Stimulated activated CD4-positive, alpha-beta T cell treated with anti-CD3 and anti-CD28 coated beads, Interleukin-1b, Interleukin-23, amount 100 ng/mL, for 1 hour (primary cell): ENCODE results near the gene S100A8.
"Not testable (repeated sequence)": the region's sequence is repeated elsewhere in the genome, so short reads cannot be mapped to it uniquely, and the experiment has no call there.

Source experiments
- DNase-seq, 2 donors: peaks; one replicate each; pipeline ENCODE4 v3.0.0-alpha.2; 2020; ENCODE audit warnings: low read depth in 2 of 2

Gene S100A8

DNA sequence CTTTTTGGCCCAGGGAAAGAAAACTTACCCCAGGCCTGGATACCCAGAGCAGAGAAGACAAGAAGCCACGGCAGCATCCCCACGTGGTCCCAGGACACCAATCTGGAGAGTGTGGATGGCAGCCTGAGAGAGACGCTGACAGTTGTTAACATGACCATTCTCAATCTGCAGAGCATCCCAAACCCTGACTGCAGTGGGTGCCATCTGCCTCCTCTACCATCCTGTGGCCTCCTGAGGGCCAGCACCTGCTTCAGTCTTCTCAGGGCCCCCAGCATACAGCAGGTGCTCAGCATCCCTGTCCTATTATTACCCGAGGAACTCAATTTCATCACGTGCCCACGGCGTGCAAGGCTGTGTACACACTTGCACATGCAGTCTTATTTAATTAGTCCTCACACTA lies 43.0 kb downstream of the S100A8 start:
- no peak for DNase-seq

DNA sequence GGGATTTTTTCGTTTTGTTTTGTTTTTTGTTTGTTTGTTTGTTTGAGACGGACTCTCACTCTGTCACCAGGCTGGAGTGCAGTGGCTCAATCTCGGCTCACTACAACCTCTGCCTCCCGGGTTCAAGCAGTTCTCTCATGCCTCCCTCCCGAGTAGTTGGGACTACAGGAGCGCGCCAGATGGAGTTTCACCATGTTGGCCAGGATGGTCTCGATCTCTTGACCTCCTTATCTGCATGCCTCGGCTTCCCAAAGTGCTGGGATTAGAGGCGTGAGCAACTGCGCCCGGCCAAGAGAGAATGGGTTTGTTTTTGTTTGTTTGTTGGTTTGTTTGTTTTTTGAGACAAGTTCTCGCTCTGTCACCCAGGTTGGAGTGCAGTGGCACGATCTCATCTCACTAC lies 43.8 kb downstream of the S100A8 start:
- not testable (repeated sequence) for DNase-seq

GRCh38 chr1:153346077-153346723 lies 44.7 kb downstream of the S100A8 start:
- no peak for DNase-seq

GRCh38 chr1:153345187-153346076 lies 45.4 kb downstream of the S100A8 start:
- DNase-seq, result no peak

GRCh38 chr1:153344718-153345025 lies 46.2 kb downstream of the S100A8 start:
- DNase-seq, result no peak

GRCh38 chr1:153343811-153344717 lies 46.8 kb downstream of the S100A8 start:
- DNase-seq, result no peak

GRCh38 chr1:153343040-153343681 lies 47.7 kb downstream of the S100A8 start:
- no peak for DNase-seq

- no peak for DNase-seq
These were observed 48.7 kb downstream of the S100A8 start for GRCh38 chr1:153342178-153342577.

DNA sequence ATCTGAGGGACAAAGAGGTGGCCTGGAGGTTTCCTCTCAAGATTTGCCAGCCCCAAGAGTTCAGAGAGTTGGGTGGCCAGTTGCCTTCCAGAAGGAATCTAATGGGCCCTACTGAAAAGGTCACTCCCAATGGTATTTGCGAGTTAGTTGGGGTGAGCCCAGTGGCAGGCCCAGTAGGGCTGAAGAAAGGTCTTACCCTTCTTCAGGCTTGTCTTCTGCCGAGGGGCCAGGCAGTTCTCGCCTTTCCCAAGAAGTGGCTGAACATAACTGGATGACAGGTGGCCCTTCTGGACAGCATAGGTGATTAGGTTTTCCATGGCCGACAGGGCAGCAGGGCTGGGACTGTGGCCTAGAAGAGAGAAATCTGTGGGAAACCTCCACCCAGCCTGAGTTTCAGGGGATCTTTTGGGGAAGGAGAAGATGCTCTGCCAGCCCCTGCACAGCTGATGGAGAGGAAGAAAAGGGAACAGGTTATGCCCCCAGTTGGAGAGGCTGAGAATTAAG lies 49.4 kb downstream of the S100A8 start:
- no peak for DNase-seq

DNA sequence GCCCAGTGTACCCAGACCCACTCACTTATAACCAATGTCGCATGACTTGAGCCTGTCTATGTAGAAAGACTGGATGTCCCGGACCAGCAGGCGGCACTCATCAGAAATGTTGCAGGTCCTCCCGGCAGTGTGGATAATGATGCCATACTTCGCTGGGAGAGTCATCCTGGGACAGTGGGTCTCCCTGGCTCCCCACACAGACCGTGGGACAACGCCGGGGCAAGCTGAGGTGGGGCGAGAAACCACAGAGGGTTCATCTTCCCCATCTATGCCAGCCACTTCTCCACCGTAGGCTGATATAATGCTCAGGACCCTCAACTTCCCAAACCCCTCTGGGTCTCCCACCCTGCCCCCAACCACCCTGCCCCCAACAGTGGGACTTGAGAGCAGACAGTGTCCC lies 50.5 kb downstream of the S100A8 start:
- no peak for DNase-seq
